Fibroblast of villous mesenchyme (primary cell): Measurements from ENCODE around the gene KLHDC7B. TPM values are rescaled to one million over a fixed set of nuclear protein-coding genes. Genes with fewer than 3 reads are reported as not detected.
"Not testable (repeated sequence)": the region's sequence is repeated elsewhere in the genome, so short reads cannot be mapped to it uniquely, and the experiment has no call there.

Experiments used
- DNase-seq: peaks from one replicate; pipeline ENCODE4 v3.0.0-alpha.2; 2010; ENCODE audit warnings: low read depth
- H3K4me3 ChIP-seq: 2 replicates; pipeline ENCODE4 v1.5.1; 2011; ENCODE audit warnings: low read depth, mild to moderate bottlenecking, low read length
- total RNA-seq: library from RNA; depleted of rRNA; stranded (reverse); fragments of >200 nt; gene quantifications from 2 replicates; pipeline ENCODE4 v1.2.3, GENCODE V29; 2012
- TF ChIP-seq, protein P1 (sequence below): IDR thresholded peaks from 2 replicates; pipeline ENCODE4 v1.5.1; 2012; ENCODE audit warnings: low read depth, mild to moderate bottlenecking, low read length; ENCODE audit not compliant: insufficient read depth

The KLHDC7B gene
- total RNA-seq, 1 donor = not detected

DNA sequence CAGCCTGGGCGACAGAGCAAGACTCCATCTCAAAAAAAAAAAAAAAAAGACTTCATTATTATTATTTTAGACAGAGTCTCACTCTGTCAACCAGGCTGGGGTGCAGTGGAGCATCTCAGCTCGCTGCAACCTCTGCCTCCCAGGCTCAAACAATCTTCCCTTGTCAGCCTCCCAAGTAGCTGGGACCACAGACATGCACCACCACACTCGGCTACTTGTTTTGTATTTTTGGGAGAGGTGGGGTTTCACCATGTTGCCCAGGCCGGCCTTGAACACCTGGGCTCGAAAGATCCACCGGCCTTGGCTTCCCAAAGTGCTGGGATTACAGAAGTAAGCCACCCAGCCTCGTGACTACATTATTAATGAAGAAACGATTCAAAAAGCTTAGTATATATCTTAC lies 10.6 kb upstream of the KLHDC7B start:
- TF ChIP-seq, protein P1, sequence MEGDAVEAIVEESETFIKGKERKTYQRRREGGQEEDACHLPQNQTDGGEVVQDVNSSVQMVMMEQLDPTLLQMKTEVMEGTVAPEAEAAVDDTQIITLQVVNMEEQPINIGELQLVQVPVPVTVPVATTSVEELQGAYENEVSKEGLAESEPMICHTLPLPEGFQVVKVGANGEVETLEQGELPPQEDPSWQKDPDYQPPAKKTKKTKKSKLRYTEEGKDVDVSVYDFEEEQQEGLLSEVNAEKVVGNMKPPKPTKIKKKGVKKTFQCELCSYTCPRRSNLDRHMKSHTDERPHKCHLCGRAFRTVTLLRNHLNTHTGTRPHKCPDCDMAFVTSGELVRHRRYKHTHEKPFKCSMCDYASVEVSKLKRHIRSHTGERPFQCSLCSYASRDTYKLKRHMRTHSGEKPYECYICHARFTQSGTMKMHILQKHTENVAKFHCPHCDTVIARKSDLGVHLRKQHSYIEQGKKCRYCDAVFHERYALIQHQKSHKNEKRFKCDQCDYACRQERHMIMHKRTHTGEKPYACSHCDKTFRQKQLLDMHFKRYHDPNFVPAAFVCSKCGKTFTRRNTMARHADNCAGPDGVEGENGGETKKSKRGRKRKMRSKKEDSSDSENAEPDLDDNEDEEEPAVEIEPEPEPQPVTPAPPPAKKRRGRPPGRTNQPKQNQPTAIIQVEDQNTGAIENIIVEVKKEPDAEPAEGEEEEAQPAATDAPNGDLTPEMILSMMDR = no peak

DNA sequence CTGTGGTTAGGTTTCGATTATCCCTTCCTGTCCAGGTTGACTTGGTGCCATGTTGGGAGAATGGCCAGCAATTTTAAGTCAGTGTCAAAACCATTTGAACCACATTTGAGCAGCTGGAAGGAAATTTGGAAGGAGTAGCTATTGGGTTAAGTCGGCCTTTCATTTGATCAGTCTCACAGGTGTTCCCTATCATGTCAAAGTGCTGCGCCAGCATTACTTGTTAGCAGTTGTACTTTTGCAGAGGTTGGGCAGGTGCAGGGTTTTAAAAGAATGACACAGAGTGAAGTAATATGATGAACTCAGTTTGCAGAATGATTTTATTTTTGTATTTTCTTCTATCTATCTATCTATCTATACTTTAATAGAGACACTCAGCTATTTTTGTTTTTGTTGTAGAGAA lies 9.5 kb upstream of the KLHDC7B start:
- TF ChIP-seq, protein P1 = no peak
- no peak overlapping the region for H3K4me3 ChIP-seq
- DNase-seq = no peak

More for the DNA sequence above, 10.6 kb upstream of the KLHDC7B start:
- H3K4me3 ChIP-seq = no peak overlapping the region
- DNase-seq = no peak

DNA sequence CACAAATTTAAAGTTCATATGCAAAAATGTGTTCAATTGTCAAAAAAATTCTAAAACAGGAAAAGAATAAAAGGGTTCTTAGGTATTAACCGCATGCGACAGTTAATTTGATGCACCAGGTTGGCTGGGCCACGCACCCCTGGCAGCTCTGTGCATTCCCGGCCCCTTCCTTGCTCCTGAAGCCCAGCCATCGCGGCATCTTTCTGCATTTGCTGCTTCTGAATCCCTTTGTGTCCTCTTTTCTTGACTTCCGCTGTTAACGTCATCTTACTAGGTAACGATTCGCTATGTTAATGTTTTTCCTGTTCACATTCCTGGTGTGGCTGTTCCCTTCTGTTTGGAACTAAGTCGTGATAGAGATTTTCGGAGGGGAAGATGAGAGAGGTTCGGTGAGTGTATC lies 7.9 kb upstream of the KLHDC7B start:
- TF ChIP-seq, protein P1 = no peak
- no peak for DNase-seq
- no peak overlapping the region for H3K4me3 ChIP-seq

DNA sequence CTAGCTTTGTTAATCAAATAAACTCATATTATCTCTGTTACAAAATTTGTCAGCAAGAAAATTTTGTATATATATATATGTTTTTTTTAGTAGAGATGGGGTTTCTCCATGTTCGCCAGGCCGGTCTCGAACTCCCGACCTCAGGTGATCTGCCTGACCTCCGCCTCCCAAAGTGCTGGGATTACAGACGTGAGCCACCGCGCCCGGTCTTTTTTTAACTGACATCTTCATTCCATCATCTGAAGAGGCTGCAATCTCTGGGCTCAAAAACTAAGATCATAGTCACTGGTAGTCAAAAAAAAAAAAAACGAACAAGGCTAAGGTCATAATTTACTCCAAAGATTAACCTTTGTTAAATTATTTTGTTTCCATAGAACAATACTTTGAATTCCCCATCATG lies 5.3 kb upstream of the KLHDC7B start:
- no peak overlapping the region for H3K4me3 ChIP-seq
- TF ChIP-seq, protein P1 = no peak
- DNase-seq = no peak

DNA sequence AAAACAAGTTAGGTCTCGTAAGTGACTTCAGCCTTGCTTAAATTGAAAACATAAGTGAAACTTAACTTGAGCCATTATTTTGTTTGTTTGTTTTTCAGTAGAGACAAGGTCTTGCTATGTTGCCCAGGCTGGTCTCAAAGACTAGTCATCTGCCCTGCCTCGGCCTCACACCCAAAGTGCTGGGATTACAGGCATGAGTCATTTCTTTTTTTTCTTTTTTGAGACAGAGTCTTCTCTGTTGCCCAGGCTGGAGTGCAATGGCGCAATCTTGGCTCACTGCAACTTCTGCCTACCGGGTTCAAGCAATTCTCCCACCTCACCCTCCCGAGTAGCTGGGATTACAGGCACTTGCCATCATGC lies 4.1 kb upstream of the KLHDC7B start:
- not testable (repeated sequence) for H3K4me3 ChIP-seq
- DNase-seq = peak; percentile 95

DNA sequence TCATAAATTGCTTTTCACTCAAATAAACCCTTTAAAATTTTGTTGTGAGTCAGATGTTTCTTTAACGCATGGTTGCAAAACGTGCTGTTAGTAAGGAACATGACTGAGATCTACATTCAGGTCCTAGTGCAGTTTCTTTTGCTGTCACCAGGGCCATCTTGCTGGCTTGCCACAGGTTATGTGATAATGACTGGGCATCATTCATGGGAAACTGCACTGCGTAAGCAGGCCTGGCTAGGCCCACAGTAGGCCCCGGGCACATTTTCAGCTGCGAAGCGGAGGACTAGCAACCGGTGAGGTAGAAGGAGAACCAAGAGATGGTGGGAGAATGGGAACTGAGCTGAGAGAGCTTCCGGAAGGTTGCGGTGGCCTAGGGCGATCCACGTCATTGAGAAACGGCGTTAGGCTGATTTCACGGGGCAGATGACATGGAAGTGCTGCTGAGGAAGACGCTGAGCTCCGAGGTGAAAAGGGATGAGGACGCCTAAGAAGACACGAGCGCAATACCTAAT lies 3.2 kb upstream of the KLHDC7B start:
- H3K4me3 ChIP-seq = no peak overlapping the region
- TF ChIP-seq, protein P1 = no peak
- DNase-seq = peak; percentile 39

DNA sequence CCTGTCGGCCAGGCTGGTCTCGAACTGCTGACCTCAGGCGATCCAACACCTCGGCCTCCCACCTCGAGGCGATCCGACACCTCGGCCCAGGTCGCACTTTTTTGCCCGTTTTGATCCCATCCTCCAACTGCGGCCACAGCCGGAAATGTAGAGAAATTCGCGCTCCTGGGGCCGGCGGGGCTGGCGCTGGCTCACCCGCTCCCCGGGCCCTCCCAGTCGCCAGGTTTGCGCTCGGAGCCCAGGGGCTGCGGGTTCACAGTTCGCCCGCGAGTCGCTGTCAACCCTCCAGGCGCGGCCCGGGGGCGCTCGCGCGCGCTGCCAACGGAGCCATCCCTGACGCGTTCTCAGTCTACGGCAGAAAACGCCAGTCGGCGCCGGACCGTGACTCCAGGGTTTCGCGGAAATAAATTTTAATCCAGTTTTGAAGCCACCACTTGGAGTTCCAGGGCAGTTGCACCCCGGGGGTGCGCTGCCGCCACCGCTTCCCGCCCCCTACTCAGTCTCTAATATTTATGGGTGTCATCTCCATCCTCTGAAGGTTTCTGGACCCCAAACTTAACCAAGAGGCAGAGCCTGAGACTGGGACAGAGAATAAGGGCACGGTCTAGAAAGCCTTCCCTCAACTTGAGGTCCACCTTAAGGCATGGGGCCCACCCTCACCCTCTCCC lies 1.5 kb upstream of the KLHDC7B start:
- peak; percentile 78 for DNase-seq
- peak overlapping the region; percentile 29 for H3K4me3 ChIP-seq
- TF ChIP-seq, protein P1 = peak; percentile 59
